Measurements from ENCODE around the gene P2RX6. TPM values are rescaled to one million over a fixed set of nuclear protein-coding genes. Genes with fewer than 3 reads are reported as not detected.
A peak's percentile ranks its signal among the peaks of the same experiment; 100 is the strongest.
"Not testable (repeated sequence)": the region's sequence is repeated elsewhere in the genome, so short reads cannot be mapped to it uniquely, and the experiment has no call there.

P2RX6 gene
- polyA plus RNA-seq, 1 donor, result 26.5 TPM

DNA sequence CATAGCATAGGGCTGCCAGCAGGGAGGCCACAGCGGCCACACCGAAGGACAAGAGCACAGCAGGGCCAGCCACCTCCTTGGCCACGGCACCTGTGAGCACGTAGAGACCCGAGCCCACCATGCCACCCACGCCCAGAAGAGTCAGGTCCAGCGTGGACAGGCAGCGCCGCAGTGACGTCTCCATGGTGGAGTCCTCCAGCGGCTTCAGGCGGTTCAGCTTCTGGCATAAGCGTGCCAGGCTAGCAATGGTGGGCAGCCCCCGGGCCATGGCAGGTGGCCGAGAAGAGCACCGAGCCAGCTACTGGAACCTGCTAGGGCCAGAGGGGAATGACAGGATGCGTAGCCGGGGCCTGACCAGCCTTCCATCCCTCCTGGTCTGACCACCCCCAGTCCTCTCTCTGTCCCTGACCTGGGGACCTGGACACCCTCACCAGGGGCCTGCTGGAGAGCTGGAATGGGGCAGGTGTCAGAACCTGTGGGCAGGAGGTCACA lies 16.6 kb downstream of the P2RX6 start:
- DNase-seq (ENCODE audit: low read depth), result no peak

- DNase-seq (ENCODE audit: low read depth), result no peak
Observed at GRCh38 chr22:21032037-21032867, 17.3 kb downstream of the P2RX6 start, which contains the start of gene SLC7A4. SLC7A4 (minus strand) TSS chr22:21032561; CDS start chr22:21031812, 749 bp downstream.

GRCh38 chr22:21032868-21033688 lies 18.1 kb downstream of the P2RX6 start:
- no peak for DNase-seq (ENCODE audit: low read depth)

DNA sequence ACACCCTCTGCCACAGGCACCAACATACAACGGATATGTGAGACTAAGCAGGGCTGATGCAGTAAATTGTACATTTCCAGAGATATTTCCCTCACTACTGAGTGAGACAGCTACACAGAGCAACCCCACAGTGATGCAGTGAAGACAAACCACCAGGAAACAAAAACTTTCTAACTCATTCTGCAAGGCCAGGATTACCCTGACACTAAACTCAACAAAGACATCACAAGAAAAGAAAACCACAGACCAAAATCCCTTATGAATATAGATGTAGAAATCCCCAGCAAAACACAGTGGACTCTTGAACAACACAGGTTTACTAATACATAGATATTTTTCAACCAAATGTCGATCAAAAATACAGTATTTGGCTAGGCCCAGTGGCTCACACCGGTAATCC lies 18.9 kb downstream of the P2RX6 start:
- no peak for DNase-seq (ENCODE audit: low read depth)

DNA sequence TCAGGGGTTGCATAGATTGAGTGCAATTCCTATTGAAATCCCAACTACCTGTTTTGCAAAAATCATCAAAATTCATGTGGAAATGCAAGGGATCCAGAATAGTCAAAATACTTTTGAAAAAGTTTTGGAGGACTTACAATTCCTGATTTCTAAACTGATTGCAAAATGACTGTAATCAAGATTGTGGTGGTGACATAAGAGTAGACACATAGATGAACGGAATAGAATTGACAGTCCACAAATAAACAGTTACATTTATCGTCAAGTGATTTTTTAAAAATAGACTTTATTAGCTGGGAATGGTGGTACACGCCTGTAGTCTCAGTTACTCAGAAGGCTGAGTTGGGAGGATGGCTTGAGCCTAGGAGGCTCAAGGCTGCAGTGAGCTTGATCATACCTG lies 20.0 kb downstream of the P2RX6 start:
- no peak for DNase-seq (ENCODE audit: low read depth)

DNA sequence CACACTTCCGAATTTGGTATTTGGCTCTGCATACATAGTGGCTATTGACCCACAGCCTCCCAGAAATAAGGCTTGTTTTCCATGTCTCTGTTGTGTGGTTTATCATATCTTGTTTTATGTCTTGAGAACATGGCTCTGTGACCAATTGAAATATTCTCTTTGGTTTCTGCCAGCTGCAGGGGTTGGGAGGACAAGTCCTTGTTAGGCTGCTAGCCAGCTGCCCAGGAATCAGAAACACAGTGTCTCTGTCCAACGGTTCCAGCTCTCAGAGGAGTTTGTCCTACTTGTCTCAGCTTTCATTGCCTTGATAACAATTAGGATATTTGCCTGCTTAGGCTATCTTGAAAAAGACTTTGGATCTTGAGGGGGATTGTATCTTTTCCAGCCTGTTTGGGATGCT lies 23.4 kb downstream of the P2RX6 start:
- DNase-seq (ENCODE audit: low read depth), result no peak

DNA sequence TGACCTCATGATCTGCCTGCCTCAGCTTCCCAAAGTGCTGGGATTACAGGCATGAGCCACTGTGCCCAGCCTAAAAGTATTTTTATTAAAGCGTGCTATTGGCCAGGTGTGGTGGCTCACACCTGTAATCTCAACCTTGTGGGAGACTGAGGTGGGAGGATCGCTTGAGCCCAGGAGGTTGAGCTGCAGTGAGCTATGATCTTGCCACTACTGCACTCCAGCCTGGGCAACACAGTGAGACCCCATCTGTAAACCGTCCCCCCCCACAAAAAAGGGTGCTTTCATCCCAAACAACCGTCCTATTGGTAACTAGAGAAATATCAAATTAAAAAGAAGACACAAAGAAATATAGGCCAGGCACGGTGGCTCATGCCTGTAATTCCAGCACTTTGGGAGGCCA lies 24.2 kb downstream of the P2RX6 start:
- DNase-seq (ENCODE audit: low read depth), result not testable (repeated sequence)

- DNase-seq (ENCODE audit: low read depth), result no peak
Observed at GRCh38 chr22:21041937-21042336, 27.0 kb downstream of the P2RX6 start.

DNA sequence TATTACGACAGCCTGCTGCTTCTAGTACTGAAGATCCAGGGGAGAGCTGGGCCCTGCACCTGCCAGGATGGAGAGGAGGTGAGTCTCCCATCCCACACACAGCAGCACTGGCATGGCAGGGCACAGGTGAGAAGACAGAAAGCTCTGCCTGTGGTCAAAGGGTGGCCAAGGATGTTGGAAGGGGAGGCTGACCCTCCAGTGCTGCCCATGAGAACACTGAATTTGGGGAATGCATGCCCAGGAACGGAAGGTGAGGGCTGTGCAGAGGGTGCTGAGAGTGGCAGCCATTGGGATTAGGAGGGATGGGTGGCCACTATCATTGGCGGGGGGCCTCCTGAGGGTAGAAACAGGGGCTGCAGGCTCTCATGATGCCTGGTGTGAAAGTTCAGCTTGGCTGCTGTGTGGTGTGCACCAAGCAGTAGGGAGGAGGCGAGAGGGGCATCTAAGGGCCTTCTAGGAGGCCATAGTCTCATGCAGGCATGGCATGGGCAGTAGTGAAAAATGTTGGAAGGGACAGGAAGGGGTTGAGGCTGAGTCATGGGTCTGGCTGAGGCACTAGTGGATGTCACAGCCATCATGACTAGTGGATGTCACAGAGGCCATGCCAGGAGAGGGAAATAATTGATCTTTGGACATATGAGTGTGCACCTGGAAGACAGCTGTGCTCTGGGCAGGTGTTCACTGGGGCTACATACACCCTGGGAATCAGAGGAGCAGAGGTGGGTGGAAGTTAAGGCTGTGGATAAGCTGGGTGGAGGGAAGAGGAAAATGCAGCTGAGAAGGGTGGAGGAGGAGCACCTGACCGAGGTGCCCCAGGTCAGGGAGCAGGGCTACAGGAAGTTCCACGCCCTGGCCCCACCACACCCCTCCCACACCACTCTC lies 28.3 kb downstream of the P2RX6 start:
- DNase-seq (ENCODE audit: low read depth), result no peak

DNA sequence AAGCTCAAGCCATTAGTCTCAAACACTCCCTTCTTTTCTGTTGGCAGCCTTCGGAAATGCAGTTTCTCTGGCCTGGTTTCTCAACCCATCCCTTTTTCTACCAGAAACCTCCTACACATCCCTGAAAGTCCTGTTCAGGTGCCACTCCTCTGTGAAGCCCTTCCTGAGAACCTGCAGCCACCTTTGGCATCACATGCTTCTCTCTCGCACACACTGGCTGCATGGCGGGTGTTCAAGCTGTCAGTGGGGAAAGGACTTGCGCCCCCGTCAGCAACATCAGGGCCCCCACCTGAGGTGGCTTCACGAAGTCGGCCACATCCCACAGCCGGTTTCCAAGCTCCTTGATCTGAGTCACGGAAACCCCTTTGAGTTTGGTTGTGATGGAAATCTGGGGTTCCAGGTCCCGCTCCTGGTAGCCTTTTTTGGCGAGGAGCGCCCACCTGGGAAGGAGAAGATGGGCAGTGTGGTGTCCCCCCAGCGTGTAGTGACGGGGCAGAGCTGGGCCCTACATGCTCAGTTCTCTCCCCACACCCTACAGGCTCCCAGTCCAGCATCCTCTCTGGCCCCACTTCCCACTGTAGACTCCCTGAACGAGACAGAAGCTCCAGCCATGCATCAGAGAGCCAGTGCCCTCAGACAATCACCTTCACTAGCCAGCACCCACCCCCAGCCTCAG lies 29.0 kb downstream of the P2RX6 start:
- DNase-seq (ENCODE audit: low read depth), result no peak

- no peak for DNase-seq (ENCODE audit: low read depth)
Observed at GRCh38 chr22:21044931-21045584, 30.1 kb downstream of the P2RX6 start.

DNA sequence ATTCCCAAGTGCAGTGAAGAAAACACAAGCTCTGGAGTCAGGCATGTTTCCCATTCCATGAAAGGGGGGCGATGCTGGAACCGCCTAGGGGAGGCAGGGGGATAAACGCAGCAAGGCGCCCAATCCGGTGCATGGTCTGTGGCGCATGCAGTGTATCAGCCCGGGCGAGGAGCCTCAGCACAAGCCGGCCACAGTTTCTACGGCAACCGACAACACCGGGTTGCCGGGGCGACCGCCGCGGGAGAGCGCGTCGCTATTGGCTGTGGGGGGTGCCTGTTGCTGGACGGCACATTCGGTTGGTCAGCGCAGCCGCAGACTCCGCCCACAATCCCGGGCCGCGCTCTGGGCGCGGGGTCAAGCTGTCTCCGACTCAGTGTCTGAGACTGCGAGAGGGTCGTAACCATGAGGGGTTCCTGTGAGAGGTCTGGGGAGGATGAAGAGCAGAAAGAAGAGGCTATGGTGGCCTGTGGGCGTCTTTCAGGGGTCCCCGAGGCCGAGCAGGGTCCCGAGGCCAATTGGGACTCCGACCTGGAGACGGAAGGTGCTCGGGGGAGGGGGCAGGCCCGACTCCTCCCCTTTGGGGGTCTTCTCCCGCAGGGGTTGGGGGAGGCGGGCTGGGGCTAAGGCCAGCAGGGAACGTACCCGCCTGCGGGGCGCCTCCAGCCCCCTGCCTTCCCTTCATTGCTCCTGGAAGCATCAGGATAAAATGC lies 30.8 kb downstream of the P2RX6 start, which contains the start of gene LRRC74B:
TSS of gene LRRC74B (plus strand) at position 362 of the 710 bp plus-strand sequence. CDS start at position 403, 41 bp downstream.
- DNase-seq (ENCODE audit: low read depth), result peak; percentile 54

GRCh38 chr22:21047035-21047661 lies 32.2 kb downstream of the P2RX6 start:
- no peak for DNase-seq (ENCODE audit: low read depth)

- DNase-seq (ENCODE audit: low read depth), result no peak
Observed at GRCh38 chr22:21047730-21048129, 32.8 kb downstream of the P2RX6 start.

DNA sequence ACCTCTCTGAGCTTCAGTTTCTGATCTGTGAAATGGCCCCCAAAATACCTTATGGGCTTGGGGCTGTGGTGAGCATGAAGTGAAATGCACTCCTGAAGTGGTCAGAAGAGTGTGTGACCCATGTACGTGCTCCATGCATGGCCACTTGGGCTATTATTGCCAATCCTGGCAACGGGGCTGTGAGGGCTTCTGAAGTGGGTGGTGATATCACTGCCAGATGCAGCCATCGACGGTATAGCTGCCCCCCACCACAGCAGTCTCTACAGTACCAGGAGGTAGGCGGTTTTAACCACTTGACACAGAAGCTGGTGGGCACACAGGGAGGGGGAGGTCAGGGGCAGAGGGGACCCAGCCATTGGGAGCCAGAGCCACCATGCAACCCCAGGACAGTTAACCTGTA lies 33.5 kb downstream of the P2RX6 start:
- DNase-seq (ENCODE audit: low read depth), result not testable (repeated sequence)

DNA sequence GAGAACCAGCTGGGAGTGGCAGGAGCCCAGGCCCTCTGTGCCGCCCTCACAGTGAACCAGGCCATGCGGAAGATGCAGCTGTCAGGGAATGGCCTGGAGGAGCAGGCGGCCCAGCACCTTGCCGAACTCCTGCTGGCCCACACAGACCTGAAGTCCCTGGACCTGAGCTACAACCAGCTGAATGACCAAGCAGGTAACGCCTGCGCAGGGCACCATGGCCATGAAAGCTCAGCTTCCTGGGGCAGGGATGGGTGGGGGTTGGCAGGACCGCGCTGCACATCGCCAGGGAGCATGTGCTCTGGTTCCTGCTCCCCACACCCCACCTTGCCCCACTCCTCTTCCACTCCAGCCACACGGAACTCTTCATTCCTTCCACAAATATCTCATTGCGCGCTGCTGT lies 34.0 kb downstream of the P2RX6 start:
- DNase-seq (ENCODE audit: low read depth), result not testable (repeated sequence)

DNA sequence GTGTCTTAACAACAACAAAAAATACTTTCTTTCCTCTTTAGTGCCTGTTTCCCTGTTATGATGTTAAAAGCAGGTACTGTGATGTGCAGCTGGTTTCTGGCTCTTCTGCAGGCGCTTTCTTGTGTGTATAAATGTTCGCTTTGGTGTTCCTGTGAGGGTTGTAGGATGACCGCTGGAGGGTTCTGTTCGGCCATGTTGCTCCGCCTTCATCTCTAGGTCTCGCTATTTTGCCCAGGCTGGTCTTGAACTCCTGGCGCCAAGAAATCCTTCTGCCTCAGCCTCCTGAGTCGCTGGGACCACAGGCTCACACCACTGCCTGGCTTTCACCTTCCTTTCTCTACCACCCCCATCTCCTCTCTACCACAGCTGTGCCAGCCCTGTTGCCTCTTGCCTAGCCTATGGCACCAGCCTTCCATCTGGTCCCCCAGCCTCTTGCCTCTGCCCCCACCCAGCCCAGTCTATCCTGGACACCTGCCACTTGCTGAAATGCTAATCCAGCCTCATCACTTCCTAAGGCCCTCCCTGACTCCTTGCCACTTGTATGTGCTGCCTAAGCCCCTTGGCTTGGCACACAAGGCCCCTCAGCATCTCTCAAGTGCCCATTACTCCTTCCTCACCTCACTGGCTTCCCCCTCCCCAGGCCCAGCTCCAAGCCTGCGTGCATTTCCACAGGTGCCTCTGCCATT lies 36.3 kb downstream of the P2RX6 start:
- no peak for DNase-seq (ENCODE audit: low read depth)

DNA sequence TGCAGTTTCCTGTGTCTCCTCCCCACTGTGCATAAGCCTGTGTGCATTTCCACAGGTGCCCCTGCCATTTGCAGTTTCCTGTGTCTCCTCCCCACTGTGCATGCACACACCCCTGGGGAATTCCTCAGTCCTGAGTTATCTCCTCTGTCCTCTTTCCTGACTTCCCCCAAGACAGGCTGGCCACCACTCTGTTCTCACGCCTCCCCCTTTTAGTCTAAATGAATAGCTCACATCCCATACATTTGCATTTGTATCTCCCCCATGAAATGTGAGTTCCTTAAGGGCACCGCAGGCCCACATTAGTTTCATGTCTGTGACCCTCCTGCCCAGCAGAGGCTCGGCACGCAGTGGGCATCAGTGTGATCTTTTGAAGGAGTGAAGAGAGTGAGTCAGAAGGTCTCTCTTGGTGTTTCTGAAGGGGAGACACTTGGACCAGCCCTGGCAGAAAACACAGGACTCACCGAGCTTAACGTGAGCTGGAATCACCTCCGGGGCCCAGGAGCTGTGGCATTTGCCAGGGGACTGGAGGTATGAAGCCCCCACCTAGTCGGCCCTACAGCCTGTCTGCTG lies 37.0 kb downstream of the P2RX6 start:
- no peak for DNase-seq (ENCODE audit: low read depth)

Measured in forelimb muscle (tissue), 1 donor.